GM21825 (cell line): ENCODE data around the gene LRRFIP1.
"Not testable (repeated sequence)": the region's sequence is repeated elsewhere in the genome, so short reads cannot be mapped to it uniquely, and the experiment has no call there.

Source experiments
- ATAC-seq: cut with Tn5 transposase; IDR thresholded peaks from one replicate; pipeline ENCODE4 v1.9.1; 2021; ENCODE audit warnings: mild to moderate bottlenecking, moderate library complexity; ENCODE audit not compliant: unreplicated experiment

The LRRFIP1 gene

DNA sequence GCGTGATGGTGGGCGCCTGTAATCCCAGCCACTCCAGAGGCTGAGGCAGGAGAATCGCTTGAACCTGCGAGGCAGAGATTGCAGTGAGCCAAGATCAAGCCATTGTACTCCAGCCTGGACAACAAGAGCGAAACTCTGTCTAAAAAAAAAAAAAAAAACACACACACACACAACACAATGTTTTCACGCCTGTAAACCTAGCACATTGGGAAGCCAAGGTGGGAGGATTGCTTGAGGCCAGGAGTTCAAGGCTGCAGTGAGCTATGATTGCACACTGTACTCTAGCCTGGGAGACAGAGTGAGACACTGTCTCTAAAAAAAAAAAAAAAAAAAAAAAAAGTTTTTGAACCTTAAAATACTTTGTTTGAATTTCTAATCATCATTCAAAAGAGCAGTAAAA lies 137.7 kb downstream of the LRRFIP1 start:
- ATAC-seq: not testable (repeated sequence)

DNA sequence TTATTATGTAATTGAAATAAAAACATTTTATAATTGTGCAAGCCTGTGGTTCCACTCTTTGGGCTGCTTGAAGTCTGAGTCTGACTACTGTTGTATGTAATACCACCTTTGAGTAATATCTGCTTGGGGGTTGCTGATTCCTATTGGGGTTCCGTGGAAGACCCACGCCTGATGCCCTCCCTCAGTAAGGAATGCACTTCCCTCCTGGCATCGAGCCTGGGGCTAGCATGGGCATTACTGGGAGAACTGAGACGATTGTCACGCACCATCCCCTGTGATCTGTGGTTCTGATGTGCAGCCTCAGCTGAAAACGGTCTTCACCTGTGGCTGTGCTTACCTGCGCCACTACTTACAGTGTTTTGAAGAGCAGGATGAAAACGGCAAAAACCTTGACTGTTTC lies 138.5 kb downstream of the LRRFIP1 start:
- no peak for ATAC-seq

- no peak for ATAC-seq
These were observed 139.0 kb downstream of the LRRFIP1 start for GRCh38 chr2:237766340-237766739.

GRCh38 chr2:237772513-237772912 lies 145.1 kb downstream of the LRRFIP1 start:
- ATAC-seq: no peak

DNA sequence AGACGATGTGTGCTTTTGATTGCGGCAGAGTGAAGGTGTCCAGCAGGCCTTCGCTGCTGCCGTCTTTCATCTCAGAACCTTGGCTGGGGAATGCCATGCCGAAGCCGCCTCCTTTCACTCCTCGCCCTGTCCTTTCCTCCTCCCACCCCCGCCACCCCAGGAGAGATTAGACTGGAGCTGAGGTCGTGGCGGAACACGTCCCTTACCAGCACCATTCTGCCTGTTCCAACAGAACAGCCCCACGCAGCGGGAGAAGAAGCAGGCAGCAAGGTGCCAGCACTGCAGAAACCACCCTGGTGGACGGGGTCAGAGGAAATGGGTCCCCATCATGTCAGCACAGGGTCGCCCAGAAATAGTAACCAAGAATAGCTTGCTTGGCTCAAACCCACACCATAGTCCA lies 146.4 kb downstream of the LRRFIP1 start:
- no peak for ATAC-seq

- ATAC-seq: peak; percentile 64
These were observed 147.6 kb downstream of the LRRFIP1 start for GRCh38 chr2:237774811-237775553.

DNA sequence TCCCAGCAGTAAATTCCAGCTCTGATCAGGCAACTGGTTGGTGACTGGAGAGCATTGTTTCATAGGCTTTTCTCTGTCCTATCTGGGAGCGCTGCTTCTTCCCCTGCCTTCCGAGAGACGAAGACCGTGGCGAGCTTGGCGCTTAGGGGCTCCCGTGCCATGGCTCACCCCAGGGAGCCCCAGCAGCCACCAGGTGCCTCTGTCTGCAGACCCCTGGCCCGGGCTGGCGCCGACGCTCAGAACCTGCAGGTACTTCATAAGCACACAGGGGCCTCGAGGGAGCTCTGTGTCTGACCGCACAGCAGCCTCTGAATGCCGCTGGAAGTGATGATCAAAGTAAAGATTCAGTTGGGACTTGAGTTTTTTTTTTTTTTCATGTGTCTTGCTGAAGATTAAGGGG lies 152.1 kb downstream of the LRRFIP1 start:
- ATAC-seq: no peak

DNA sequence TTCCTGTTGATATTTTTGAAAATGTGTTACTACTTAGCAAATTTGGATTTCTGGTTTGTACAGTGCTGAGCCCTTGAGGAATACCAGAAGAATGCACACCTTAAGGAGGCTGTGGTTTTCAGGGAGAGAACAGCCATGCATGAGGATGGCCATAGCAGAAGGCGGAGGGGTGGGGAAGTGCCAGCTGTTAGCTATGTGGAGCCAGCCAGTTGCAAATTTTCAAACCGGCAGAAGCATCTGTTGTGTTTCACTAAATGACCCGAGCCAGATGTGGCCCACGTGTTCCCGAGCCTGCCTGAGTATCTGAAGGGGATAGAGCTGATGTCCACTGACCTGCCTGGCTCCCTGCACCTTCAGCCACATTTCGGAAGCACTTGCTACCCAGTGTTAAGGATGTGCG lies 154.8 kb downstream of the LRRFIP1 start:
- ATAC-seq: no peak

DNA sequence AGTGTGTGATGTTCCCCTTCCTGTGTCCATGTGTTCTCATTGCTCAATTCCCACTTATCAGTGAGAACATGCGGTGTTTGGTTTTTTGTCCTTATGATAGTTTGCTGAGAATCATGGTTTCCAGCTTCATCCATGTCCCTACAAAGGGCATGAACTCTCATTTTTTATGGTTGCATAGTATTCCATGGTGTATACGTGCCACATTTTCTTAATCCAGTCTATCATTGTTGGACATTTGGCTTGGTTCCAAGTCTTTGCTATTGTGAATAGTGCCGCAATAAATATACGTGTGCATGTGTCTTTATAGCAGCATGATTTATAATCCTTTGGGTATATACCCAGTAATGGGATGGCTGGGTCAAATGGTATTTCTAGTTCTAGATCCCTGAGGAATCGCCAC lies 156.3 kb downstream of the LRRFIP1 start:
- not testable (repeated sequence) for ATAC-seq

GRCh38 chr2:237786936-237787335 lies 159.5 kb downstream of the LRRFIP1 start:
- ATAC-seq: no peak

- ATAC-seq: no peak
These were observed 163.0 kb downstream of the LRRFIP1 start for GRCh38 chr2:237790353-237790752.

DNA sequence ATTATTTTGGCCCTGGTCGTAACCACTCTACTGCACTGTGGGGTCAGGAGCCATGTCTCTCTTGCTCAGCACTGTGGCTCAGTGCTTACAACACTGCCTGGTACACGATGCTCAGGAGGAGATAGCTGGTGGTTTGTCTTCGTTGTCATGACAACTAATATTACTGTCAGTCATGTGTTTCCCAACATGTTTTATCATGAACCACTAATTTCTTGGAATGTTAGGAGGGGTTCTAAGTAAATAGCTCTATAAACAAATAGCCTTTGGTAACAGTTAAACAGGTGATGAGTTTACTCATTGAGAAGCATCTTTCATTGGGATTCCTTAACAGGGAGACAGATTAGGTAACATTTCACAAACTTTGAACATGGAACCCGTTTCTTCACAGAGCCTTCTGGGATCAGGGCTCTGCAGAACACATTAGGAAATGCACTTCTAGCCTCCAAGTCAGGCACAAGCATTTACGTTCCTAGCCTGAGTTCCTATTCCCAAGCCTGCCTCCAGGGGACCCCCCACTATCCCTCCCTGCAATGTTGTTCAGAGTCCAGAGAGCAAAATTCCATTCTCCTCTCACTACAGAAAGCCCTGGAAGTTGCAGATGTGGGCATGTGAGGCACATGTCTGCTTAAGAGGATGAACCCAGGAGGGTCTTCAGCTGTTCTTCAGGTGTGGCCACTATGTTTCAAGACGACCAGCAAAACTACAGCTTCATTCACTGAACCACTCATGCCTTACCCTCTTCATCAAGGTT lies 164.8 kb downstream of the LRRFIP1 start:
- no peak for ATAC-seq

- ATAC-seq: no peak
These were observed 169.9 kb downstream of the LRRFIP1 start for GRCh38 chr2:237797253-237797652.

DNA sequence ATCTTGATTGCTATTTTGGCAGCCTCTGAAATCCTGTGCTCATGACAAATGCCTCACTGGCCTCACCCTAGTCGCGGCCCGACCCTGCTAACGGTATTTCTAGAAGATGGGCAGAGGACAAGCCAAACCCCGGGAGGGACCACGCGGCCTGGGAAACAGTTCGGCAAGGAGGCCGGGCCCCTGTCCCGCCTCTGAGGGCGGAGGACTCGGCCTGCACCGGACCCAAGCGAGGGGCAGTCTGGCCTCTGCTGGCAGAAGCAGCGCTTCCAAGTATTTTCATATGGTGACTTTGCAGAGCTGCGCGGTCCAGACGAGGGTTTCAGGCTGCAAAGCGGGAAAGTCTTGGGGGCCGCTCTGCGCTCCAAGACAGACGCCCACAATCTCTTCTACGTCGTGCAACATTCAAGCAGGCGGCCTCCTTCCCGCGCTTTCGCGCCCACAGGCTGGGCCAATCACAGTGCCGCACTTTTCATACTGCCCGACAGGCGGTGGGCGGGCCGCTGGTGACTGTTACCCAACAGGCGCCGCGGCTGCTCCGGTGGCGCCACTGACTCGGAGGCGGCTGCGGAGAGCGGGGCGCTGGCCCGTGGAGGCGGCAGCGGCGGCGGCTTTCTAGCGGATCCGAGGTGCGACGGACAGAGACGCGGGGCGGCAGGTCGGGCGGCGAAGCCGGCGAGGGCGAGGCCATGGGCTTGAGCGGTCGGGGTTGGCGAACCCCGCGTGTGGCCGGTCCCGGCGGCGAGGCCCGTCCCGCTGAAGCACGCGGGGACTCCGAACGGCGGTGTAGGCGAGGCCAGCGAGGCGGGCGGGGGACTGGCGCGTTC lies 171.1 kb downstream of the LRRFIP1 start, which contains the start of gene RBM44:
TSS of gene RBM44 (plus strand) at position 544 of the 824 bp plus-strand sequence. CDS start 14,831 bp downstream, outside the sequence.
- ATAC-seq: no peak

DNA sequence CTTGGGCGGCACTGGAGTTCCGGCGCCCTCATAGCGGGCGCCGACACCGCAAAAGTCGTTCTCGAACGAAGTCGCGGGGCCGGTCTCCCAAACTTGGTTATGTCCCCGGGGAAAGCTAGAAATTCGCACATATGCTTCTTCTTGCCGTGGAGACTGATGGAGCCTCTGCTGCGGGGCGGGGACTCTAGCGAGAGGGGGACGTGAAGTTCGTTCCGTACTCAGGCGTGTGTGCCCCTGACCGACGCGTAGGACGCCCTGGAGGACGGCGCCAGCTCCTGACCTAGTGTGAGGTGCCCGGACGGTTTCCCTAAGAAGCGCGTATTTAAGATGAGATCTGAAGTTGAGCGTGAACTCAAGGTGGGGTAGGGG lies 171.7 kb downstream of the LRRFIP1 start:
- no peak for ATAC-seq

DNA sequence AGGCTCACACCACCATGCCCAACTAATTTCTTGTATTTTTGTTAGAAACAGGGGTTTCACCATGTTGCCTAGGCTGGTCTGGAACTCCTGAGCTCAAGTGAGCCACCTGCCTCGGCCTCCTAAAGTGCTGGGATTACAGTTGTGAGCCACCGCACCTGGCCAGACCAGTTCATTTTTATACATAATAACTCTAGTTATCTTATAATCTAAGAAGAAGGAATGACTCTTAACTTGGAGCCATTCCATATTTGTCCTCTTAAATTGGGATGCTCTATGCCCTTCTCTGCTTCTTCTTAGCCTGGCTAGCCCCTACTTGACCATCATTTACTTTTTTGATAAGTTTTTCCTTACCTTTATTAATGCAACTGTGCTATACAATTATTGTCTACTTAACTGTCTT lies 174.1 kb downstream of the LRRFIP1 start:
- ATAC-seq: no peak

- no peak for ATAC-seq
These were observed 178.9 kb downstream of the LRRFIP1 start for GRCh38 chr2:237806334-237806733.

DNA sequence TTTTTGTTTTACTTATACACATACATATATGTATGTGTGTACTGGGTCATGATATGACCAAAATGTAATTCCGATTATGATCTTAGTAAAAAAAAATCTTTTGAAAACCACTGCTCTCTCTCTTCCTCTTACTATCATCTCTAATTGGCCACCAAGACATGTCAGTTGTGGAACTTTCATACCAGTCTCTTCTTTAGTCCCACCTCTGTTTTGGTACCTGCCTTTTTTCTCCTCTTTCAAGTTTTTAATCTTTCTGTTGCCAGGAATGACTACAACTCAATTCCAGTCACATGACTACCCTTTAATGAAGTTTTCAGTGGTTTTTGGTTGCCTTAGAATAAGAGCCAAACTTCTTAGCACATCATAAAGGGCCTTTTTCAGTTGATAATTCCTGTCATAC lies 188.2 kb downstream of the LRRFIP1 start:
- ATAC-seq: no peak

DNA sequence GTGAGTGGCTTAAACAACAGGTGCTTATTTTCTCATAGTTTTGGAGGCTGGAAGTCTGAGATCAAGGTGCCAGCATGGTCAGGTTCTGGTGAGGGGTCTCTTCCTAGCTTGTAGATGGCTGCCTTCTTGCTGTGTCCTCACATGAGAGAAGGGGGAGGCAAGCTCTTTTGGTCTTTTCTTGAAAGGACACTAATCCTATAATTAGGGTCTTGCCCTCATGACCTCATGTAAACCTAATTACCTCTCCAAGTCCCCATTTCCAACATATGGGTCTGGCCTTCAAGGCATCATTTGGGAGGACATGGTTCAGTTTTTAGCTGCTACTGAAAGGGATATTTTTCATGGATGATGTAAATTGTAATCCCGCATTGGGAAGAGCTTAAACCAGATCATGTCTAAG lies 189.1 kb downstream of the LRRFIP1 start:
- no peak for ATAC-seq

DNA sequence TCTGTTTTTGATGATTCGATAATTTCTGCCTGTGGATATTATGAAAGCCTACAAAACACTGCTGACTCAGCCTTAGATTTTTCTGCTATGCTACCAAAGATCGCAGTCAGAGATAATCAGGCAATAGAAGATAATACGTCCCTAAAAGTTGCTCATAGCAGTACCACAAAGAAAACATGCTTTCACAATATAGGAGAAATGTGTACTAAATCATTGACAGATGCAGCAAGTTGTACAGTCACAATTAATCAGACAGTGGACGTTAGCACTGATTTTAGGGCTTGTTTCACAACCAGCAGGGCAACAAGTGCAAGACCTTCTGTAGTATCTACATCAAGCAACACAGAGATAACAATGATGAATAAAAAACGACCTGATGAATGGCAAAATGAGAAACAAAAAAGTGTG lies 190.7 kb downstream of the LRRFIP1 start:
- ATAC-seq: no peak

GRCh38 chr2:237819231-237819630 lies 191.8 kb downstream of the LRRFIP1 start:
- ATAC-seq: no peak
